Loucy (cell line): Measurements from ENCODE around the gene SIPA1.

ENCODE experiments used
- EZH2phosphoT487 ChIP-seq: fragments of 200-600 bp; IDR thresholded peaks from 2 replicates; pipeline ENCODE4 v1.6.1; 2018; ENCODE audit warnings: antibody characterized with exemption, mild to moderate bottlenecking, moderate library complexity, borderline replicate concordance
- TF ChIP-seq, protein P1 (sequence below): fragments of 200-600 bp; sonication (generic); conservative IDR thresholded peaks from 2 replicates; pipeline ENCODE4 v1.5.1; 2014; ENCODE audit warnings: mild to moderate bottlenecking, antibody characterized with exemption, low read length

- TF ChIP-seq, protein P1, sequence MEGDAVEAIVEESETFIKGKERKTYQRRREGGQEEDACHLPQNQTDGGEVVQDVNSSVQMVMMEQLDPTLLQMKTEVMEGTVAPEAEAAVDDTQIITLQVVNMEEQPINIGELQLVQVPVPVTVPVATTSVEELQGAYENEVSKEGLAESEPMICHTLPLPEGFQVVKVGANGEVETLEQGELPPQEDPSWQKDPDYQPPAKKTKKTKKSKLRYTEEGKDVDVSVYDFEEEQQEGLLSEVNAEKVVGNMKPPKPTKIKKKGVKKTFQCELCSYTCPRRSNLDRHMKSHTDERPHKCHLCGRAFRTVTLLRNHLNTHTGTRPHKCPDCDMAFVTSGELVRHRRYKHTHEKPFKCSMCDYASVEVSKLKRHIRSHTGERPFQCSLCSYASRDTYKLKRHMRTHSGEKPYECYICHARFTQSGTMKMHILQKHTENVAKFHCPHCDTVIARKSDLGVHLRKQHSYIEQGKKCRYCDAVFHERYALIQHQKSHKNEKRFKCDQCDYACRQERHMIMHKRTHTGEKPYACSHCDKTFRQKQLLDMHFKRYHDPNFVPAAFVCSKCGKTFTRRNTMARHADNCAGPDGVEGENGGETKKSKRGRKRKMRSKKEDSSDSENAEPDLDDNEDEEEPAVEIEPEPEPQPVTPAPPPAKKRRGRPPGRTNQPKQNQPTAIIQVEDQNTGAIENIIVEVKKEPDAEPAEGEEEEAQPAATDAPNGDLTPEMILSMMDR, result no peak
- TF ChIP-seq EZH2phosphoT487, result no peak
These were observed 3.8 kb upstream of the SIPA1 start for GRCh38 chr11:65634109-65634436.
